Uterus (tissue), 4 donors: Measurements from ENCODE around the gene UVRAG. TPM values are rescaled to one million over a fixed set of nuclear protein-coding genes. Genes with fewer than 3 reads are reported as not detected.

ENCODE experiments used
- DNase-seq, 2 donors: peaks; one replicate each; pipeline ENCODE4 v3.0.0-alpha.2; 2019 to 2020
- H3K27ac ChIP-seq, 2 donors: fragments of 200-600 bp; sonication (generic); 1 replicate in 1 of 2; 2 replicates in 1 of 2; pipeline ENCODE4 v1.5.1; 2016 to 2018
- H3K27me3 ChIP-seq, 2 donors: fragments of 200-600 bp; sonication (generic); one replicate each; pipeline ENCODE4 v1.5.1; 2018 to 2019; ENCODE audit warnings: control low read depth in 1 of 2
- H3K36me3 ChIP-seq, 2 donors: fragments of 200-600 bp; sonication (generic); one replicate each; pipeline ENCODE4 v1.5.1; 2019; ENCODE audit warnings: control low read depth in 1 of 2
- H3K4me1 ChIP-seq, 2 donors: fragments of 200-600 bp; sonication (generic); one replicate each; pipeline ENCODE4 v1.5.1; 2018 to 2019; ENCODE audit warnings: control low read depth in 1 of 2
- H3K4me3 ChIP-seq, 2 donors: fragments of 200-600 bp; sonication (generic); 1 replicate in 1 of 2; 2 replicates in 1 of 2; pipeline ENCODE4 v1.5.1; 2018 to 2019; ENCODE audit warnings: mild to moderate bottlenecking in 1 of 2
- H3K9me3 ChIP-seq, 2 donors: fragments of 200-600 bp; sonication (generic); one replicate each; pipeline ENCODE4 v1.5.1; 2019; ENCODE audit warnings: control low read depth in 1 of 2
- POLR2A ChIP-seq, 2 donors: fragments of 450-650 bp; IDR thresholded peaks; one replicate each; pipeline ENCODE4 v1.6.1; 2016; ENCODE audit warnings: antibody characterized with exemption in 2 of 2, mild to moderate bottlenecking in 1 of 2, moderate library complexity in 1 of 2
- intact Hi-C: fragments of 100-400 bp; cut with DNase I; formaldehyde crosslinking; loops from one replicate; pipeline ENCODE4 v1.15.1; 2023; ENCODE audit warnings: low total_unique reads
- total RNA-seq, 4 donors: library from RNA; depleted of rRNA in 3 of 4; stranded (reverse); fragments of >200 nt in 3 of 4; gene quantifications; one replicate each; pipeline versions ENCODE4 v1.1.0 to v1.2.4, GENCODE V29; 2014 to 2023
- TF ChIP-seq, protein P1 (sequence below), 4 experiments: fragments of 200-600 bp in 2 of 4; fragments of 450-650 bp in 2 of 4; sonication (generic) in 2 of 4; IDR thresholded peaks; one replicate each; pipeline ENCODE4 v1.5.1; 2016 to 2019; ENCODE audit warnings: antibody characterized with exemption in 4 of 4, mild to moderate bottlenecking in 2 of 4, moderate library complexity in 1 of 4
- donor health status: DM: yes; HTN: yes; CAD: no.

Gene UVRAG
- total RNA-seq, 4 donors from 2014 or later, result 14.9 to 42.9 (median 26.4) TPM

- Histone ChIP-seq H3K9me3 (no peaks in the 10 kb centered on the region), H3K4me3 (no peak overlapping the region), H3K36me3 (no peaks in the 10 kb centered on the region), H3K27ac (peak overlapping the region; percentile 51), H3K27me3 (no peaks in the 10 kb centered on the region), H3K4me1 (peaks cover 0 to 18% of the 10 kb centered on the region in 2 donors)
- TF ChIP-seq, protein P1, sequence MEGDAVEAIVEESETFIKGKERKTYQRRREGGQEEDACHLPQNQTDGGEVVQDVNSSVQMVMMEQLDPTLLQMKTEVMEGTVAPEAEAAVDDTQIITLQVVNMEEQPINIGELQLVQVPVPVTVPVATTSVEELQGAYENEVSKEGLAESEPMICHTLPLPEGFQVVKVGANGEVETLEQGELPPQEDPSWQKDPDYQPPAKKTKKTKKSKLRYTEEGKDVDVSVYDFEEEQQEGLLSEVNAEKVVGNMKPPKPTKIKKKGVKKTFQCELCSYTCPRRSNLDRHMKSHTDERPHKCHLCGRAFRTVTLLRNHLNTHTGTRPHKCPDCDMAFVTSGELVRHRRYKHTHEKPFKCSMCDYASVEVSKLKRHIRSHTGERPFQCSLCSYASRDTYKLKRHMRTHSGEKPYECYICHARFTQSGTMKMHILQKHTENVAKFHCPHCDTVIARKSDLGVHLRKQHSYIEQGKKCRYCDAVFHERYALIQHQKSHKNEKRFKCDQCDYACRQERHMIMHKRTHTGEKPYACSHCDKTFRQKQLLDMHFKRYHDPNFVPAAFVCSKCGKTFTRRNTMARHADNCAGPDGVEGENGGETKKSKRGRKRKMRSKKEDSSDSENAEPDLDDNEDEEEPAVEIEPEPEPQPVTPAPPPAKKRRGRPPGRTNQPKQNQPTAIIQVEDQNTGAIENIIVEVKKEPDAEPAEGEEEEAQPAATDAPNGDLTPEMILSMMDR (IDR thresholded peaks at IDR 0.05), result no peak
- no peak for TF ChIP-seq POLR2A (IDR thresholded peaks at IDR 0.05)
- intact Hi-C loops, result no loop called here
- DNase-seq, result no peak
These were observed 304.0 kb downstream of the UVRAG start for GRCh38 chr11:76119032-76119431.

- Histone ChIP-seq H3K27me3 (no peaks in the 10 kb centered on the region), H3K27ac (peak overlapping the region; percentile 51), H3K4me3 (no peak overlapping the region), H3K9me3 (no peaks in the 10 kb centered on the region), H3K36me3 (no peaks in the 10 kb centered on the region), H3K4me1 (peaks cover 0 to 18% of the 10 kb centered on the region in 2 donors)
- intact Hi-C loops, result no loop called here
- no peak for DNase-seq
- TF ChIP-seq POLR2A (IDR thresholded peaks at IDR 0.05), result no peak
- TF ChIP-seq, protein P1 (IDR thresholded peaks at IDR 0.05), result no peak
These were observed 304.8 kb downstream of the UVRAG start for GRCh38 chr11:76119779-76120178.

GRCh38 chr11:76120513-76121101 is 305.6 kb downstream of the UVRAG start:
- Histone ChIP-seq H3K4me1 (peaks cover 0 to 18% of the 10 kb centered on the region in 2 donors), H3K27me3 (no peaks in the 10 kb centered on the region), H3K27ac (peak overlapping the region; percentile 51), H3K4me3 (no peak overlapping the region), H3K9me3 (no peaks in the 10 kb centered on the region), H3K36me3 (no peaks in the 10 kb centered on the region)
- no peak for DNase-seq
- intact Hi-C loops, result no loop called here
- TF ChIP-seq, protein P1 (IDR thresholded peaks at IDR 0.05), result no peak
- TF ChIP-seq POLR2A (IDR thresholded peaks at IDR 0.05), result no peak

DNA sequence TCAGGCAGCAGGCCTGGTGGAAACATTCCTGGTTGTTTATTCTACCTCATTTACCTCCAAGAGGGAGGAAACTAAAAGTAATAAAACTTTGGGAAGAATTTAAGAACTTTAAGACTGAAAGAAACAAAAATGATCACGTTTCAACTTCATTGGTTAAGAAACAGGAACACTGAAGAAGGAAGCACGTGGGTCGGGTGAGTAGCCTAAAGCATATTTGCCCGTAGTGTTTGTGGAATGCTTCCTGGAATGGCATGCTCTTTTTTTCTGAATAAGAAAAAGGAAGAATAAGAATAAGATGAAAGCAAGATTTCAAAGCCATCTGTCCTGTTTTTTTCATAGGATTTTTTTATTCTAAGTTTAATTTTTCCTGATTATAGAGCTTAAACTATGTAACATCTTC is 308.2 kb downstream of the UVRAG start:
- H3K4me3 ChIP-seq, result no peak overlapping the region
- TF ChIP-seq, protein P1 (IDR thresholded peaks at IDR 0.05), result no peak
- no peak for TF ChIP-seq POLR2A (IDR thresholded peaks at IDR 0.05)
- H3K9me3 ChIP-seq, result no peaks in the 10 kb centered on the region
- H3K27ac ChIP-seq, result peak overlapping the region; percentile 32 to 51
- H3K4me1 ChIP-seq, result peaks cover 0 to 18% of the 10 kb centered on the region in 2 donors
- H3K36me3 ChIP-seq, result no peaks in the 10 kb centered on the region
- no peaks in the 10 kb centered on the region for H3K27me3 ChIP-seq
- no peak for DNase-seq
- intact Hi-C loops, result no loop called here

- DNase-seq, result no peak
- Histone ChIP-seq H3K27me3 (no peaks in the 10 kb centered on the region), H3K9me3 (no peaks in the 10 kb centered on the region), H3K27ac (no peak overlapping the region), H3K36me3 (no peaks in the 10 kb centered on the region), H3K4me3 (no peak overlapping the region), H3K4me1 (peaks cover 0 to 14% of the 10 kb centered on the region in 2 donors)
- intact Hi-C loops, result no loop called here
- TF ChIP-seq POLR2A (IDR thresholded peaks at IDR 0.05), result no peak
- TF ChIP-seq, protein P1 (IDR thresholded peaks at IDR 0.05), result no peak
These were observed 310.1 kb downstream of the UVRAG start for GRCh38 chr11:76124905-76125770.
